Measurements from ENCODE around the gene TP73. TPM values are rescaled to one million over a fixed set of nuclear protein-coding genes. Genes with fewer than 3 reads are reported as not detected.

Gene TP73
- total RNA-seq, 1 experiment from 2014 or later, result 1.6 TPM

- DNase-seq, result no peak
- peaks cover 4% of the 10 kb centered on the region; the same call in 1 of the 2 replicates for H3K27me3 ChIP-seq (ENCODE audit: control insufficient read depth, insufficient read depth, low read length)
- no peak overlapping the region for H3K4me3 ChIP-seq (ENCODE audit: insufficient read depth, low read depth, low read length)
- H3K36me3 ChIP-seq (replicated peaks; ENCODE audit: control insufficient read depth, insufficient read depth, low read length), result peaks cover 30% of the 10 kb centered on the region
Measured at GRCh38 chr1:3777647-3778589, 125.6 kb downstream of the TP73 start.

- peaks cover 34% of the 10 kb centered on the region for H3K36me3 ChIP-seq (replicated peaks; ENCODE audit: control insufficient read depth, insufficient read depth, low read length)
- H3K4me3 ChIP-seq (ENCODE audit: insufficient read depth, low read depth, low read length), result no peak overlapping the region
- no peak for DNase-seq
- H3K27me3 ChIP-seq (ENCODE audit: control insufficient read depth, insufficient read depth, low read length), result no peaks in the 10 kb centered on the region
Measured at GRCh38 chr1:3778590-3779264, 126.4 kb downstream of the TP73 start.

- peak; percentile 58 for DNase-seq
- H3K4me3 ChIP-seq (ENCODE audit: insufficient read depth, low read depth, low read length), result no peak overlapping the region
- peaks cover 39% of the 10 kb centered on the region for H3K36me3 ChIP-seq (replicated peaks; ENCODE audit: control insufficient read depth, insufficient read depth, low read length)
- no peaks in the 10 kb centered on the region for H3K27me3 ChIP-seq (ENCODE audit: control insufficient read depth, insufficient read depth, low read length)
Measured at GRCh38 chr1:3779265-3779911, 127.1 kb downstream of the TP73 start.

GRCh38 chr1:3779912-3780416 lies 127.6 kb downstream of the TP73 start:
- no peaks in the 10 kb centered on the region for H3K27me3 ChIP-seq (ENCODE audit: control insufficient read depth, insufficient read depth, low read length)
- H3K36me3 ChIP-seq (replicated peaks; ENCODE audit: control insufficient read depth, insufficient read depth, low read length), result peaks cover 43% of the 10 kb centered on the region
- H3K4me3 ChIP-seq (ENCODE audit: insufficient read depth, low read depth, low read length), result no peak overlapping the region
- peak; percentile 24 for DNase-seq

GRCh38 chr1:3780901-3781300 lies 128.6 kb downstream of the TP73 start:
- peaks cover 47% of the 10 kb centered on the region for H3K36me3 ChIP-seq (replicated peaks; ENCODE audit: control insufficient read depth, insufficient read depth, low read length)
- DNase-seq, result peak; percentile 39
- H3K27me3 ChIP-seq (ENCODE audit: control insufficient read depth, insufficient read depth, low read length), result no peaks in the 10 kb centered on the region

GRCh38 chr1:3783651-3784474 lies 131.5 kb downstream of the TP73 start:
- Histone ChIP-seq H3K36me3 (replicated peaks; ENCODE audit: control insufficient read depth, insufficient read depth, low read length) (peaks cover 54% of the 10 kb centered on the region), H3K27me3 (ENCODE audit: control insufficient read depth, insufficient read depth, low read length) (no peaks in the 10 kb centered on the region), H3K4me3 (ENCODE audit: insufficient read depth, low read depth, low read length) (no peak overlapping the region)
- DNase-seq, result peak; percentile 37

More at GRCh38 chr1:3780901-3781300, 128.6 kb downstream of the TP73 start:
- H3K4me3 ChIP-seq (ENCODE audit: insufficient read depth, low read depth, low read length), result no peak overlapping the region

- Histone ChIP-seq H3K4me3 (ENCODE audit: insufficient read depth, low read depth, low read length) (no peak overlapping the region), H3K36me3 (replicated peaks; ENCODE audit: control insufficient read depth, insufficient read depth, low read length) (peaks cover 47% of the 10 kb centered on the region), H3K27me3 (ENCODE audit: control insufficient read depth, insufficient read depth, low read length) (no peaks in the 10 kb centered on the region)
- DNase-seq, result peak; percentile 39
Measured at GRCh38 chr1:3785045-3785444, 132.7 kb downstream of the TP73 start.

- peak; percentile 92 for DNase-seq
- H3K27me3 ChIP-seq (ENCODE audit: control insufficient read depth, insufficient read depth, low read length), result no peaks in the 10 kb centered on the region
- H3K4me3 ChIP-seq (ENCODE audit: insufficient read depth, low read depth, low read length), result no peak overlapping the region
- peaks cover 42% of the 10 kb centered on the region for H3K36me3 ChIP-seq (replicated peaks; ENCODE audit: control insufficient read depth, insufficient read depth, low read length)
Measured at GRCh38 chr1:3785456-3786157, 133.3 kb downstream of the TP73 start.

Other genes starting within 250 kb of the TP73 start
- 34.7 and 45.8 TPM in 2 replicates for gene ARHGEF16, start 197.9 kb upstream of the TP73 start, total RNA-seq (2014; rRNA removed; shearing (Covaris generic))
- 22.8 and 27.1 TPM in 2 replicates for gene MEGF6, start 41.0 kb upstream of the TP73 start, total RNA-seq (2014; rRNA removed; shearing (Covaris generic))
- 19.6 and 22.0 TPM in 2 replicates for gene TPRG1L, start 27.5 kb upstream of the TP73 start, total RNA-seq (2014; rRNA removed; shearing (Covaris generic))
- gene WRAP73, start 2.4 kb upstream of the TP73 start, total RNA-seq (2014; rRNA removed; shearing (Covaris generic)), result 31.5 and 33.1 TPM in 2 replicates
- 0.04 and 0.07 TPM in 2 replicates for gene CCDC27, start 99.9 kb downstream of the TP73 start, total RNA-seq (2014; rRNA removed; shearing (Covaris generic))
- 5.0 and 6.5 TPM in 2 replicates for gene SMIM1, start 120.2 kb downstream of the TP73 start, total RNA-seq (2014; rRNA removed; shearing (Covaris generic))
- 113 and 130 TPM in 2 replicates for gene LRRC47, start 144.0 kb downstream of the TP73 start, total RNA-seq (2014; rRNA removed; shearing (Covaris generic))
- 22.8 and 35.8 TPM in 2 replicates for gene CEP104, start 204.7 kb downstream of the TP73 start, total RNA-seq (2014; rRNA removed; shearing (Covaris generic))
- gene DFFB, start 205.0 kb downstream of the TP73 start, total RNA-seq (2014; rRNA removed; shearing (Covaris generic)), result 12.1 and 14.1 TPM in 2 replicates
- gene C1orf174, start 247.8 kb downstream of the TP73 start, total RNA-seq (2014; rRNA removed; shearing (Covaris generic)), result 60.5 and 63.9 TPM in 2 replicates